Gastrocnemius medialis (tissue), 4 donors: ENCODE data around the gene GAB2. TPM values are rescaled to one million over a fixed set of nuclear protein-coding genes. Genes with fewer than 3 reads are reported as not detected.

Experiments used
- ATAC-seq, 2 donors: fragments of 150-250 bp; one replicate each; pipeline ENCODE4 v1.9.1; 2016
- DNase-seq, 2 donors: peaks; one replicate each; pipeline ENCODE4 v3.0.0-alpha.2; 2019
- H3K27ac ChIP-seq, 4 donors: fragments of 200-600 bp; sonication (generic); 1 replicate in 1 of 4; 2 replicates in 3 of 4; pipeline ENCODE4 v1.5.1; 2016 to 2018; ENCODE audit warnings: mild to moderate bottlenecking in 2 of 4, moderate library complexity in 1 of 4
- H3K27me3 ChIP-seq, 3 donors: fragments of 200-600 bp; sonication (generic) in 2 of 3; 1 replicate in 1 of 3; 2 replicates in 2 of 3; pipeline versions ENCODE4 v1.5.1 to v1.6.0; 2016 to 2019; ENCODE audit warnings: mild to moderate bottlenecking in 1 of 3, moderate library complexity in 1 of 3
- H3K36me3 ChIP-seq, 2 donors: fragments of 200-600 bp; sonication (generic) in 1 of 2; one replicate each; pipeline ENCODE4 v1.5.1; 2017 to 2018
- H3K4me1 ChIP-seq, 2 donors: fragments of 200-600 bp; sonication (generic) in 1 of 2; one replicate each; pipeline ENCODE4 v1.5.1; 2016 to 2017; ENCODE audit warnings: mild to moderate bottlenecking in 2 of 2
- H3K4me3 ChIP-seq, 4 donors: fragments of 200-600 bp; sonication (generic) in 3 of 4; 1 replicate in 1 of 4; 2 replicates in 3 of 4; pipeline ENCODE4 v1.5.1; 2016 to 2019; ENCODE audit warnings: mild to moderate bottlenecking in 2 of 4
- H3K9me3 ChIP-seq, 3 donors: fragments of 200-600 bp; sonication (generic) in 2 of 3; 1 replicate in 1 of 3; 2 replicates in 2 of 3; pipeline ENCODE4 v1.5.1; 2016 to 2019
- CTCF ChIP-seq, 5 experiments: fragments of 450-650 bp in 3 of 5; fragments of 200-600 bp in 2 of 5; sonication (generic) in 2 of 5; IDR thresholded peaks in 4 of 5; conservative IDR thresholded peaks in 1 of 5; 1 replicate in 4 of 5; 2 replicates in 1 of 5; pipeline ENCODE4 v1.5.1; 2016 to 2019; ENCODE audit warnings: antibody characterized with exemption in 5 of 5, mild to moderate bottlenecking in 3 of 5, moderate library complexity in 3 of 5
- POLR2A ChIP-seq, 2 donors: fragments of 450-650 bp; IDR thresholded peaks; one replicate each; pipeline ENCODE4 v1.6.1; 2017; ENCODE audit warnings: antibody characterized with exemption in 2 of 2, mild to moderate bottlenecking in 2 of 2, moderate library complexity in 2 of 2
- in situ Hi-C, 4 donors: fragments of 200-750 bp; cut with MboI; loops; one replicate each; pipeline versions ENCODE4 v1.15.0 to v1.8.0; 2017; ENCODE audit warnings: low sequenced_read_pairs in 4 of 4
- intact Hi-C: fragments of 100-400 bp; cut with DNase I; formaldehyde crosslinking; loops from one replicate; pipeline ENCODE4 v1.15.1; 2023; ENCODE audit warnings: low total_unique reads
- total RNA-seq, 4 donors: library from RNA; depleted of rRNA; stranded (reverse); fragments of >200 nt; gene quantifications; one replicate each; pipeline versions ENCODE4 v1.1.0 to v1.2.3, GENCODE V29; 2016

The GAB2 gene
- total RNA-seq, 4 donors from 2014 or later: 4.9 to 68.0 (median 25.8) TPM

GRCh38 chr11:78403781-78404180, 13.8 kb downstream of the GAB2 start:
- Histone ChIP-seq H3K36me3 (peaks cover 0 to 3% of the 10 kb centered on the region in 2 donors), H3K27me3 (no peaks in the 10 kb centered on the region), H3K4me3 (no peak overlapping the region), H3K27ac (no peak overlapping the region), H3K4me1 (no peaks in the 10 kb centered on the region), H3K9me3 (no peaks in the 10 kb centered on the region)
- no peak for TF ChIP-seq POLR2A (IDR thresholded peaks at IDR 0.05)
- no peak for TF ChIP-seq CTCF (IDR thresholded peaks at IDR 0.05 in 4 of 5, conservative IDR thresholded peaks at IDR 0.05 in 1 of 5)
- ATAC-seq (no peak), DNase-seq (no peak)
- in situ Hi-C loops (loop anchor here in 3 of 4 donors (25.0 kb wide), 2 partner anchors 166 to 266 kb away; partner anchors contain the start of gene ALG8 (in 1 of the 3)), intact Hi-C loops (no loop called here)

GRCh38 chr11:78402847-78403246, 14.8 kb downstream of the GAB2 start:
- Histone ChIP-seq H3K4me1 (no peaks in the 10 kb centered on the region), H3K9me3 (no peaks in the 10 kb centered on the region), H3K27me3 (no peaks in the 10 kb centered on the region), H3K36me3 (peaks cover 0 to 3% of the 10 kb centered on the region in 2 donors), H3K4me3 (no peak overlapping the region), H3K27ac (no peak overlapping the region)
- no peak for DNase-seq
- in situ Hi-C loops (loop anchor here in 3 of 4 donors (25.0 kb wide), 2 partner anchors 166 to 266 kb away; partner anchors contain the start of gene ALG8 (in 1 of the 3)), intact Hi-C loops (no loop called here)
- ATAC-seq: no peak
- no peak for TF ChIP-seq CTCF (IDR thresholded peaks at IDR 0.05 in 4 of 5, conservative IDR thresholded peaks at IDR 0.05 in 1 of 5)

GRCh38 chr11:78400702-78401101, 16.9 kb downstream of the GAB2 start:
- no peak for TF ChIP-seq CTCF (IDR thresholded peaks at IDR 0.05 in 4 of 5, conservative IDR thresholded peaks at IDR 0.05 in 1 of 5)
- no peak for TF ChIP-seq POLR2A (IDR thresholded peaks at IDR 0.05)
- H3K36me3 ChIP-seq: peaks cover 0 to 3% of the 10 kb centered on the region in 2 donors
- ATAC-seq: no peak
- no peak overlapping the region for H3K27ac ChIP-seq
- no peaks in the 10 kb centered on the region for H3K4me1 ChIP-seq
- intact Hi-C loops: no loop called here
- no peak overlapping the region for H3K4me3 ChIP-seq
- in situ Hi-C loops: loop anchor here in 3 of 4 donors (25.0 kb wide), 2 partner anchors 163 to 263 kb away; partner anchors contain the start of gene ALG8 (in 1 of the 3)
- no peaks in the 10 kb centered on the region for H3K9me3 ChIP-seq
- no peaks in the 10 kb centered on the region for H3K27me3 ChIP-seq
- DNase-seq: no peak

GRCh38 chr11:78400116-78400515, 17.5 kb downstream of the GAB2 start:
- intact Hi-C loops (no loop called here), in situ Hi-C loops (loop anchor here in 3 of 4 donors (25.0 kb wide), 2 partner anchors 163 to 263 kb away; partner anchors contain the start of gene ALG8 (in 1 of the 3))
- Histone ChIP-seq H3K27me3 (no peaks in the 10 kb centered on the region), H3K4me3 (no peak overlapping the region), H3K9me3 (no peaks in the 10 kb centered on the region), H3K27ac (no peak overlapping the region), H3K36me3 (peaks cover 0 to 3% of the 10 kb centered on the region in 2 donors), H3K4me1 (no peaks in the 10 kb centered on the region)
- TF ChIP-seq CTCF (IDR thresholded peaks at IDR 0.05 in 4 of 5, conservative IDR thresholded peaks at IDR 0.05 in 1 of 5) (no peak), POLR2A (IDR thresholded peaks at IDR 0.05) (no peak)
- DNase-seq (no peak), ATAC-seq (no peak)

GRCh38 chr11:78399136-78399535, 18.5 kb downstream of the GAB2 start:
- H3K36me3 ChIP-seq: peaks cover 0 to 3% of the 10 kb centered on the region in 2 donors
- DNase-seq: no peak
- no peaks in the 10 kb centered on the region for H3K4me1 ChIP-seq
- no peaks in the 10 kb centered on the region for H3K9me3 ChIP-seq
- H3K4me3 ChIP-seq: no peak overlapping the region
- in situ Hi-C loops (no loop called here), intact Hi-C loops (no loop called here)
- ATAC-seq: no peak
- TF ChIP-seq POLR2A (IDR thresholded peaks at IDR 0.05) (no peak), CTCF (IDR thresholded peaks at IDR 0.05 in 4 of 5, conservative IDR thresholded peaks at IDR 0.05 in 1 of 5) (no peak)
- H3K27ac ChIP-seq: no peak overlapping the region
- H3K27me3 ChIP-seq: no peaks in the 10 kb centered on the region
